Lung (tissue), 12 donors: ENCODE data around the gene DOCK4. TPM values are rescaled to one million over a fixed set of nuclear protein-coding genes. Genes with fewer than 3 reads are reported as not detected.

ENCODE experiments used
- ATAC-seq: fragments of 200-7000 bp; cut with Tn5 transposase; one replicate; pipeline ENCODE4 v1.9.1; 2020; ENCODE audit warnings: moderate number of reproducible peaks; ENCODE audit not compliant: insufficient read depth, low FRiP score
- DNase-seq, 3 donors: peaks; one replicate each; pipeline ENCODE4 v3.0.0-alpha.2; 2013 to 2017
- H3K27ac ChIP-seq, 2 donors: one replicate each; pipeline ENCODE4 v1.5.1; 2013; ENCODE audit warnings: mild to moderate bottlenecking in 2 of 2, moderate library complexity in 2 of 2, control low read depth in 1 of 2, inconsistent platforms in 1 of 2, low read depth in 1 of 2, low read length in 1 of 2
- H3K27me3 ChIP-seq, 3 donors: one replicate each; pipeline ENCODE4 v1.5.1; 2013; ENCODE audit warnings: low read length in 2 of 3; ENCODE audit not compliant: control insufficient read depth in 3 of 3, insufficient read depth in 3 of 3
- H3K36me3 ChIP-seq, 4 donors: one replicate each; pipeline ENCODE4 v1.5.1; 2013; ENCODE audit warnings: low read length in 4 of 4, mild to moderate bottlenecking in 1 of 4, moderate library complexity in 1 of 4; ENCODE audit not compliant: control insufficient read depth in 4 of 4, insufficient read depth in 4 of 4
- H3K4me1 ChIP-seq, 5 donors: one replicate each; pipeline ENCODE4 v1.5.1; 2013; ENCODE audit warnings: low read length in 5 of 5, mild to moderate bottlenecking in 2 of 5, moderate library complexity in 1 of 5; ENCODE audit not compliant: control insufficient read depth in 5 of 5, insufficient read depth in 5 of 5
- H3K4me3 ChIP-seq: one replicate; pipeline ENCODE4 v1.5.1; 2013; ENCODE audit warnings: mild to moderate bottlenecking, control low read depth, moderate library complexity
- H3K9ac ChIP-seq, 2 donors: one replicate each; pipeline ENCODE4 v1.5.1; 2013; ENCODE audit warnings: low read length in 2 of 2, control low read depth in 1 of 2; ENCODE audit not compliant: insufficient read depth in 1 of 2
- H3K9me3 ChIP-seq, 4 donors: one replicate each; pipeline ENCODE4 v1.5.1; 2013; ENCODE audit warnings: low read length in 3 of 4, mild to moderate bottlenecking in 1 of 4, moderate library complexity in 1 of 4; ENCODE audit not compliant: control insufficient read depth in 4 of 4, insufficient read depth in 3 of 4
- CTCF ChIP-seq: IDR thresholded peaks from 2 replicates; pipeline ENCODE4 v1.5.1; 2012; ENCODE audit warnings: mild to moderate bottlenecking; ENCODE audit errors: control extremely low read depth, extremely low read depth
- WGBS, 2 donors: extraction: QIAGEN DNeasy Blood & Tissue Kit; methylation state at CpG; one replicate each; pipeline ENCODE4 v1.1.7; 2013; 5-methylcytosine and 5-hydroxymethylcytosine counted together
- polyA plus RNA-seq, 2 donors: library from polyadenylated mRNA; stranded (reverse); fragments of 200-250 nt; gene quantifications; one replicate each; pipeline ENCODE4 v1.2.1, GENCODE V29; 2013
- total RNA-seq, 2 donors: library from RNA; depleted of rRNA in 1 of 2; stranded (reverse); fragments of >200 nt in 1 of 2; gene quantifications; one replicate each; pipeline ENCODE4 v1.2.1, GENCODE V29; 2014 to 2021
- donor health status: control.
- donor health status: control.
- donor health status: Bipolar disorder and iron deficiency.
- donor health status: healthy.
- donor health status: DM: yes; HTN: yes; CAD: no.

The DOCK4 gene
- total and polyA plus RNA-seq, 4 donors: 18.7 to 163 (median 40.3) TPM

DNA sequence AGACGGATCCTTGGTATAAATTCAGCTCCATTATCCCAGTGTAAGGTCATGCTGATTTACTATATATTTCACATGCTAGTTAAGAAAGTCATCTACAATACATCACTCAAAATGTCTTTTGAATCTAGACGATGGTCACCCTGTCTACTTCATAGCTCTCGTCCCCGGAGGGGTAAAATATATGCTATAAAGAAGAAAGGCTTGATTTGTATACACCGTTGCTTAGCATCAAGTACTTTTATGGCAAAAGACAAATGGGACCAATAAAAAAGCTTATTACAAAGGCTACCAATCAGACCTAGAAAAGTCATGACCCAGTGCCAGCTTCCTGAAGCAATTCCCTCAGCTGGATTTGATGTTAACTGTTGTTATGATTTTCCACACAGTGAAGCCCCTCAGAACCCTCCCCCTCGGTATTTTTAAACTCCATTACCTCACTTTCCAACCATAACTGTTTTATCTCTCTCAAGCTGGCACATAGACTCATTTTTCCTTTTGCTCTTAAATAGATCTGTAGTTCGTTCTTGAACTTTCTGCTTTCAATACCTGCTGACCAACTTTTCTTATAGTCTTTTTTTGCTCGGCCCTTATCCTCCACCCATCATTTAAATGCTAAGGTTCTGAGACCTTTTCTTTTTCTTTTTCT lies 104.9 kb downstream of the DOCK4 start:
- no peak for TF ChIP-seq CTCF
- 77 to 80% methylated on average over 8 of the region's 8 CpGs for WGBS, 2 donors
- DNase-seq (no peak), ATAC-seq (no peak)
- Histone ChIP-seq H3K9me3 (no peaks in the 10 kb centered on the region), H3K4me3 (no peak overlapping the region), H3K27me3 (no peaks in the 10 kb centered on the region), H3K36me3 (no peaks in the 10 kb centered on the region), H3K9ac (no peak overlapping the region), H3K4me1 (peaks cover 0 to 12% (median 0%) of the 10 kb centered on the region in 5 donors), H3K27ac (no peak overlapping the region)

GRCh38 chr7:112097524-112097923 lies 108.7 kb downstream of the DOCK4 start:
- peaks cover 0 to 2% (median 0%) of the 10 kb centered on the region in 4 donors for H3K36me3 ChIP-seq
- WGBS, 2 donors: 67 to 88% methylated on average over 1 of the region's 1 CpG
- H3K27ac ChIP-seq: no peak overlapping the region
- no peak for TF ChIP-seq CTCF
- no peaks in the 10 kb centered on the region for H3K27me3 ChIP-seq
- DNase-seq (no peak), ATAC-seq (no peak)
- H3K9me3 ChIP-seq: peaks cover 0 to 2% (median 0%) of the 10 kb centered on the region in 4 donors
- H3K4me1 ChIP-seq: peaks cover 0 to 9% (median 0%) of the 10 kb centered on the region in 5 donors
- no peak overlapping the region for H3K9ac ChIP-seq
- H3K4me3 ChIP-seq: no peak overlapping the region

- TF ChIP-seq CTCF: no peak
- ATAC-seq (no peak), DNase-seq (no peak)
- no peak overlapping the region for H3K9ac ChIP-seq
- 91 to 96% methylated on average over 5 of the region's 5 CpGs for WGBS, 2 donors
- no peak overlapping the region for H3K27ac ChIP-seq
- H3K4me3 ChIP-seq: no peak overlapping the region
- peaks cover 0 to 2% (median 0%) of the 10 kb centered on the region in 4 donors for H3K9me3 ChIP-seq
- no peaks in the 10 kb centered on the region for H3K27me3 ChIP-seq
- peaks cover 0 to 5% (median 1%) of the 10 kb centered on the region in 5 donors for H3K4me1 ChIP-seq
- peaks cover 0 to 2% (median 0%) of the 10 kb centered on the region in 4 donors for H3K36me3 ChIP-seq
Observed at GRCh38 chr7:112093409-112093808, 112.8 kb downstream of the DOCK4 start.
